Fibroblast of lung (primary cell): ENCODE data around the gene DIAPH1. TPM values are rescaled to one million over a fixed set of nuclear protein-coding genes. Genes with fewer than 3 reads are reported as not detected.

Experiments
- DNase-seq, 2 donors: peaks; one replicate each; pipeline versions ENCODE4 v3.0.0 to v3.0.0-alpha.2; 2010; ENCODE audit warnings: low read depth in 2 of 2
- H2AFZ ChIP-seq: 2 replicates; pipeline ENCODE4 v1.5.1; 2012; ENCODE audit warnings: low read length, control low read depth, inconsistent platforms
- H3K27ac ChIP-seq: 2 replicates; pipeline ENCODE4 v1.5.1; 2011; ENCODE audit warnings: low read length, control low read depth; ENCODE audit not compliant: insufficient read depth
- H3K27me3 ChIP-seq: 2 replicates; pipeline ENCODE4 v1.5.1; 2011; ENCODE audit warnings: mild to moderate bottlenecking, low read length; ENCODE audit not compliant: control insufficient read depth, insufficient read depth
- H3K36me3 ChIP-seq: 2 replicates; pipeline ENCODE4 v1.5.1; 2011; ENCODE audit warnings: low read length; ENCODE audit not compliant: control insufficient read depth, insufficient read depth
- H3K4me1 ChIP-seq: 2 replicates; pipeline ENCODE4 v1.5.1; 2011; ENCODE audit warnings: low read length; ENCODE audit not compliant: control insufficient read depth, insufficient read depth; ENCODE audit errors: extremely low read depth
- H3K4me2 ChIP-seq: 2 replicates; pipeline ENCODE4 v1.5.1; 2011; ENCODE audit warnings: low read length, control low read depth; ENCODE audit not compliant: insufficient read depth; ENCODE audit errors: extremely low read depth
- H3K4me3 ChIP-seq, 4 experiments: fragments of 200-600 bp in 1 of 4; sonication (generic) in 1 of 4; replicated peaks in 1 of 4; 2 replicates each; pipeline ENCODE4 v1.5.1; 2011 to 2016; ENCODE audit warnings: low read length in 4 of 4, low read depth in 3 of 4, mild to moderate bottlenecking in 3 of 4, control low read depth in 2 of 4, inconsistent platforms in 1 of 4, mixed read lengths in 1 of 4; ENCODE audit not compliant: insufficient read depth in 1 of 4; ENCODE audit errors: control extremely low read depth in 1 of 4
- H3K79me2 ChIP-seq: 2 replicates; pipeline ENCODE4 v1.5.1; 2012; ENCODE audit warnings: mild to moderate bottlenecking, low read length, inconsistent platforms; ENCODE audit not compliant: control insufficient read depth, insufficient read depth
- H3K9ac ChIP-seq: 2 replicates; pipeline ENCODE4 v1.5.1; 2011; ENCODE audit warnings: mild to moderate bottlenecking, low read length, control low read depth; ENCODE audit not compliant: insufficient read depth
- H3K9me3 ChIP-seq: 2 replicates; pipeline ENCODE4 v1.5.1; 2012; ENCODE audit warnings: low read depth, low read length; ENCODE audit not compliant: control insufficient read depth, insufficient read depth
- H4K20me1 ChIP-seq: 2 replicates; pipeline ENCODE4 v1.5.1; 2011; ENCODE audit warnings: low read length; ENCODE audit not compliant: control insufficient read depth, insufficient read depth; ENCODE audit errors: extremely low read depth
- EZH2 ChIP-seq: IDR thresholded peaks from 2 replicates; pipeline ENCODE4 v1.5.1; 2012; ENCODE audit warnings: low read length, control low read depth, mild to moderate bottlenecking; ENCODE audit errors: missing control alignments
- polyA minus RNA-seq: library from RNA; depleted of rRNA, polyadenylated mRNA; stranded (reverse); fragments of >200 nt; gene quantifications from 2 replicates; pipeline ENCODE4 v1.2.3, GENCODE V29; 2011; ENCODE audit warnings: low replicate concordance
- polyA plus RNA-seq, 2 donors: library from polyadenylated mRNA; depleted of rRNA in 1 of 2; stranded (reverse) in 1 of 2; unstranded in 1 of 2; fragments of >200 nt; gene quantifications; 2 replicates each; pipeline ENCODE4 v1.2.1, GENCODE V29; 2011 to 2012; ENCODE audit warnings: missing spikeins in 1 of 2
- total RNA-seq: library from RNA; depleted of rRNA; stranded (reverse); fragments of >200 nt; gene quantifications from 2 replicates; pipeline ENCODE4 v1.2.1, GENCODE V29; 2014
- TF ChIP-seq, protein P1 (sequence below), 2 donors: IDR thresholded peaks in 1 of 2; conservative IDR thresholded peaks in 1 of 2; 1 replicate in 1 of 2; 2 replicates in 1 of 2; pipeline ENCODE4 v1.5.1; 2011 to 2012; ENCODE audit warnings: low read length in 2 of 2, control low read depth in 1 of 2, inconsistent platforms in 1 of 2, low read depth in 1 of 2, mild to moderate bottlenecking in 1 of 2

The DIAPH1 gene
- 17.2 and 21.1 TPM in 2 replicates for total RNA-seq
- 30.9 and 59.5 TPM in 2 replicates for polyA plus RNA-seq
- 41.4 and 57.3 TPM in 2 replicates for polyA plus RNA-seq (2012)
- 127 and 180 TPM in 2 replicates for polyA minus RNA-seq

DNA sequence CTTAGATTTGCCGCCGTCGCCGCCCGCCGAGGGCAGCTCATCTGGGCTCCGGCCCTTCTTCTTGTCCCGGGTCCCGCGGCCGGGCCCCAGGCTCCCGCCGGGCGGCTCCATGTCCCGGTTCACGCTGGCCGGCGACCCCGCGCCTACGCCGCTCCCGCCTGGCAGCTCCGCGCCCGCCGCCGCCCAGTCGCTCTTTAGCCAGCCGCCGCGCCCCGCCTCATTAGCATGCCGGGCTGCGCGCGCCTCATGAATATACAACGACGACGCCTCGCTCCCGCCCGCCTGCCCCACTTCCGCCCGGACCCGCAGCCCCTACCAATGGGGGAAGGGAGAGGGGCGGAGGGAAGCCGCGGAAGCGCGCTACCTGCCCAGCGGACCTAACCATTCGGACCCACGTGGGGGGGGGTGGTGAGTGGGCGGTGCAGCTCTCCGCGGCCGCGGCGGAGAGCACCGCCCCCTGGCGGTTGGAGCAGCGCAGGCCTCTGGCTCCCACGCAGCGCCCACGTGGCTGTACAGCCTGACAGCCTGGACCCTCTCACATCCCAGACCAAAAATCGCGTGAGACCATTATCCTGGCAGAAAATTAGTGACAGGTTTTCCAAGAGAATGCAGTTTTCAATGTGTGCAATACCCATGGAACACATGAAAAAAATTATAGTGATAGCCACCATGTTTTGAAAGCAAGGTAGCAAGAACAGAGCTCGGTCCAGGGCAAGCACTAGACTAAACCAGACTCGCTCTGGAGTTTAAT is at the start of gene DIAPH1:
Gene DIAPH1 (minus strand): TSS at position 197 of the 751 bp plus-strand sequence. CDS start 86 bp downstream, at position 111.
- DNase-seq = peak; percentile 96
- Histone ChIP-seq H4K20me1 (no peaks in the 10 kb centered on the region), H3K79me2 (peaks cover 40% of the 10 kb centered on the region), H3K27me3 (no peaks in the 10 kb centered on the region), H2AFZ (peak within 1 kb of the TSS; percentile 47), H3K9ac (peak within 1 kb of the TSS; percentile 88), H3K9me3 (no peaks in the 10 kb centered on the region), H3K27ac (peak within 1 kb of the TSS; percentile 81), H3K4me3 (peak within 1 kb of the TSS; percentile 79 to 82 (median 80)), H3K4me2 (peak within 1 kb of the TSS; percentile 71), H3K36me3 (peaks cover 4% of the 10 kb centered on the region), H3K4me1 (no peaks in the 10 kb centered on the region)
- no peak for TF ChIP-seq EZH2
- TF ChIP-seq, protein P1, sequence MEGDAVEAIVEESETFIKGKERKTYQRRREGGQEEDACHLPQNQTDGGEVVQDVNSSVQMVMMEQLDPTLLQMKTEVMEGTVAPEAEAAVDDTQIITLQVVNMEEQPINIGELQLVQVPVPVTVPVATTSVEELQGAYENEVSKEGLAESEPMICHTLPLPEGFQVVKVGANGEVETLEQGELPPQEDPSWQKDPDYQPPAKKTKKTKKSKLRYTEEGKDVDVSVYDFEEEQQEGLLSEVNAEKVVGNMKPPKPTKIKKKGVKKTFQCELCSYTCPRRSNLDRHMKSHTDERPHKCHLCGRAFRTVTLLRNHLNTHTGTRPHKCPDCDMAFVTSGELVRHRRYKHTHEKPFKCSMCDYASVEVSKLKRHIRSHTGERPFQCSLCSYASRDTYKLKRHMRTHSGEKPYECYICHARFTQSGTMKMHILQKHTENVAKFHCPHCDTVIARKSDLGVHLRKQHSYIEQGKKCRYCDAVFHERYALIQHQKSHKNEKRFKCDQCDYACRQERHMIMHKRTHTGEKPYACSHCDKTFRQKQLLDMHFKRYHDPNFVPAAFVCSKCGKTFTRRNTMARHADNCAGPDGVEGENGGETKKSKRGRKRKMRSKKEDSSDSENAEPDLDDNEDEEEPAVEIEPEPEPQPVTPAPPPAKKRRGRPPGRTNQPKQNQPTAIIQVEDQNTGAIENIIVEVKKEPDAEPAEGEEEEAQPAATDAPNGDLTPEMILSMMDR (conservative IDR thresholded peaks at IDR 0.05 in 1 of 2, IDR thresholded peaks at IDR 0.05 in 1 of 2; ENCODE audit: low read depth in 1 of 2, low read length in 2 of 2) = peak; percentile 89 to 95

DNA sequence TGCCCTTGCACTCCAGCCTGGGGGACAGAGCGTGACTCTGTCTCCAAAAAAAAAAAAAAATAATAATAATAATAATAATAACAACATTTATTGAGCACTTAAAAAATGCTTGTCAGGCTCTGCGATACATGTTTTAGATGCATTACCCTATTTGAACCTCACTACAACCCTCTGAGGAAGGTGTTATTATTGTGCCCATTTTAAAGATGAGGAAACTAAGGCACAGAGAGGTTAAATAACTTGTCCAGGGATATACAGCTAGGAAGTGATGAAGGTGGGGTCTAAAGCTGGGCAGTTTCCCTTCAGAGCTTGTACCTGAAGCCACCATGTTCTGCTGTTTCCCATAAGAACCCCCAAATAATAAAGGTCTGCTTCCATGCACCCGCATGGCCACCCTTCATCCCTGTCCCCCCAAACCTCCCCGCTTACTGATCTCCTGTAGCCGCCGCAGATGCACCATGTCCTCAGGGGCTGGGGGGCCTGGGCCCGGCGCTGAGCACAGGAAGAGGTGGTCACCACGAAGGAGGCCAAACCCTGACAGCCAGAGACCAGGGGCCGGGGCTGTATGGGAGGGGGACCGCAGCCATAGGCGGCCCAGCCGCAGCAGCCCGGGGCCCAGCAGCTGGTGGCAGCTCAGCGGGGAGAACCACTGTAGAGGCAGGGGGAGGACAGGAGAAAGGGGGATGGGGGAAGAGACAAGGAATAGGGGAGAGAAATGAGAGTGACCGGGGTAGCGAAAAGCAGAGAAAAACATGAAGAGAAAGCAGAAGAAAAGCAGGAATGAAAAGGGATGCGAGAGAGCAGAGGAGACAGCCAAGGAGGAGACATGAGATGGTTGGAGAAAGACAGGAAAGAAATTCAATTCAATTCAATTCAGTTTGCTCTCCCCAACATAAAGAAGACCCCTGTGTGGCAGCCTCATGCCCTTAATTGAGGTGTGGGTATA is 47.5 kb upstream of the DIAPH1 start:
- Histone ChIP-seq H3K4me1 (no peaks in the 10 kb centered on the region), H4K20me1 (no peaks in the 10 kb centered on the region), H3K9ac (no peak overlapping the region), H3K4me3 (no peak overlapping the region), H2AFZ (no peak overlapping the region), H3K79me2 (no peaks in the 10 kb centered on the region), H3K9me3 (no peaks in the 10 kb centered on the region), H3K36me3 (no peaks in the 10 kb centered on the region), H3K27ac (no peak overlapping the region), H3K27me3 (no peaks in the 10 kb centered on the region), H3K4me2 (no peak overlapping the region)
- no peak for DNase-seq
- TF ChIP-seq, protein P1 (conservative IDR thresholded peaks at IDR 0.05 in 1 of 2, IDR thresholded peaks at IDR 0.05 in 1 of 2; ENCODE audit: low read depth in 1 of 2, low read length in 2 of 2) = no peak
- no peak for TF ChIP-seq EZH2
